SKM-1 treated with dmso at 0.1 percent for 144 hours (cell line): Measurements from ENCODE around the gene NSF.
"Not testable (repeated sequence)": the region's sequence is repeated elsewhere in the genome, so short reads cannot be mapped to it uniquely, and the experiment has no call there.

ENCODE experiments used
- DNase-seq: peaks from one replicate; lab custom pipeline; 2025; ENCODE audit not compliant: unreplicated experiment; lab: John Stamatoyannopoulos, UW

NSF gene

GRCh38 chr17:46699014-46699413, 108.5 kb downstream of the NSF start:
- DNase-seq: not testable (repeated sequence)

GRCh38 chr17:46717999-46718398, 127.5 kb downstream of the NSF start:
- no peak for DNase-seq

- no peak for DNase-seq
These were observed 129.4 kb downstream of the NSF start for GRCh38 chr17:46719891-46720290.

GRCh38 chr17:46720408-46720807, 129.9 kb downstream of the NSF start:
- no peak for DNase-seq

- no peak for DNase-seq
These were observed 132.3 kb downstream of the NSF start for GRCh38 chr17:46722662-46723285.

GRCh38 chr17:46726206-46726605, 135.7 kb downstream of the NSF start:
- no peak for DNase-seq

- no peak for DNase-seq
These were observed 137.3 kb downstream of the NSF start for GRCh38 chr17:46727572-46728348.

- no peak for DNase-seq
These were observed 139.6 kb downstream of the NSF start for GRCh38 chr17:46730026-46730425.

- DNase-seq: no peak
These were observed 140.2 kb downstream of the NSF start for GRCh38 chr17:46730679-46731078.

- no peak for DNase-seq
These were observed 141.7 kb downstream of the NSF start for GRCh38 chr17:46732160-46732559.

GRCh38 chr17:46732754-46733398, 142.4 kb downstream of the NSF start:
- no peak for DNase-seq

- no peak for DNase-seq
These were observed 143.5 kb downstream of the NSF start for GRCh38 chr17:46733837-46734475.

GRCh38 chr17:46736100-46736499, 145.6 kb downstream of the NSF start:
- no peak for DNase-seq

- DNase-seq: no peak
These were observed 146.9 kb downstream of the NSF start for GRCh38 chr17:46737326-46737725.

GRCh38 chr17:46738544-46738943, 148.1 kb downstream of the NSF start:
- DNase-seq: no peak

- DNase-seq: no peak
These were observed 149.5 kb downstream of the NSF start for GRCh38 chr17:46739982-46740381.

GRCh38 chr17:46741122-46741730, 150.8 kb downstream of the NSF start:
- DNase-seq: no peak

GRCh38 chr17:46742565-46743270, 152.2 kb downstream of the NSF start:
- DNase-seq: no peak

GRCh38 chr17:46744441-46744840, 154.0 kb downstream of the NSF start:
- no peak for DNase-seq

- DNase-seq: peak; percentile 11
These were observed 154.9 kb downstream of the NSF start for GRCh38 chr17:46745376-46745775.

GRCh38 chr17:46751425-46751824, 161.0 kb downstream of the NSF start:
- DNase-seq: no peak
